DLD1 (cell line): ENCODE data around the gene CDK5RAP1.
"Not testable (repeated sequence)": the region's sequence is repeated elsewhere in the genome, so short reads cannot be mapped to it uniquely, and the experiment has no call there.

ENCODE experiments used
- in situ Hi-C: cut with HindIII; loops from 2 replicates; pipeline ENCODE4 v1.10.0; 2017; ENCODE audit warnings: low sequenced_read_pairs

CDK5RAP1 gene

DNA sequence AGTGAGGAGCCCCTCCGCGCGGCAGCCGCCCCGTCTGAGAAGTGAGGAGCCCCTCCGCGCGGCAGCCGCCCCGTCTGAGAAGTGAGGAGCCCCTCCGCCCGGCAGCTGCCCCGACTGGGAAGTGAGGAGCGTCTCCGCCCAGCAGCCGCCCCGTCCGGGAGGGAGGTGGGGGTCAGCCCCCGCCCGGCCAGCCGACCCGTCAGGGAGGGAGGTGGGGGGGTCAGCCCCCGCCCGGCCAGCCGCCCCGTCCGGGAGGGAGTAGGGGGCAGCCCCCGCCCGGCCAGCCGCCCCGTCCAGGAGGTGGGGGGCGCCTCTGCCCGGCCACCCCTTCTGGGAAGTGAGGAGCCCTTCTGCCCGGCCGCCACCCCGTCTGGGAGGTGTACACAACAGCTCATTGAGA lies 12.0 kb downstream of the CDK5RAP1 start:
- in situ Hi-C loops, result not testable (repeated sequence)

- in situ Hi-C loops, result no loop called here
Measured at GRCh38 chr20:33388268-33388667, 13.1 kb downstream of the CDK5RAP1 start.

DNA sequence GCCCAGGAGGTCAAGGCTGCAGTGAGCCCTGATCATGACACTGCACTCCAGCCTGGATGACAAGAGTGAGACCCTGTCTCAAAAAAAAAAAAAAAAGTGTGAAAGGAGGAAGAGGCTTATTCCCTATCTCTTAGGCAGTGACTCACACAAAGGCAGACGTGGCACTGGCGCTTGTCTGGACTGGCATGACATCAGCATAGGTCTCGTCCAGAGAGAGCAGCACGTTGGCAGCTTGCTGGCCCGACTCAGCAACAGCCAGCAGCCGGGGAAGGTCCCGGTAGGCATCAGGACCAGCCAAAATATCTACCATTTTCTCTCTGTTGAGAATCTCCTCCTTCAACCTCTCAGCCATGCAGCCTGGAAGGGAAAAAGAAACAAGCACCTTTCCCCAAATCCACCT lies 14.1 kb downstream of the CDK5RAP1 start:
- in situ Hi-C loops, result no loop called here

DNA sequence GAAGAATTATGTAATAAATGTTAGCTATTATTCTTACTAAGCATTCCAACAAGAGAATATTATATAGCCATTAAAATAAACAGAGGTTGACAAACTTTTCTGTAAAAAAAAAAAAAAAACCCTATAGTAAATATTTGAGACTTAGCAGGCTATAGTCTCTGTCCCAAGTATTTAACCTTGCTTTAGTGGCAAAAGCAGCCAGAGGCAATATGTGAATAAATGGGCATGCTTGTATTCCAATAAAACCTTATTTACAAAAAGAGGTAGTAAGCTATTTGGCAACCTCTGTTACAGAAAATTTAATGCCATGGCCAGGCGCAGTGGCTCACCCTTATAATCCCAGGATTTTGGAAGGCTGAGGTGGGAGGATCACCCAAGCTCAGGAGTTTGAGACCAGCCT lies 14.6 kb downstream of the CDK5RAP1 start:
- in situ Hi-C loops, result no loop called here

GRCh38 chr20:33377366-33377765 lies 24.0 kb downstream of the CDK5RAP1 start:
- in situ Hi-C loops, result no loop called here

GRCh38 chr20:33373735-33374605 lies 27.3 kb downstream of the CDK5RAP1 start:
- in situ Hi-C loops, result no loop called here

- in situ Hi-C loops, result no loop called here
Measured at GRCh38 chr20:33372993-33373441, 28.3 kb downstream of the CDK5RAP1 start.

DNA sequence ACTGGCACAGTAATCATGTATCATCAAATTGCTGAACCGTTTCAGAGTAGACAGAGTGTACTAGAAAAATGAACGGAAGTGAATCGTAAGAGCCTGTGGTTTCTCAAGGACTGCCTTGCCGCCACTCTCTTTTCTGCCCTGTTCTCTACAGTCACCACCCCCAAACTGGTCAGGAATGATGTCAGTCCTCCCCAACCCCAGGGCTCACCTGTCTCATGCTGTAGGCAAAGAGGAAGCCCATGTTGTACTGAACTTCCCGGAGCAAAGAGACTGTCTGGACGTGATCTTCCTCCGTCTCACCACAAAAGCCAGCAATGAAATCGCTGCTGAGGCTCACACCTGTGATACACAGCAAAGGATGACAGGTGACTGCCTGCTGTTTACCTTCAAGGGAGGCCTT lies 31.0 kb downstream of the CDK5RAP1 start:
- in situ Hi-C loops, result no loop called here

GRCh38 chr20:33362898-33363297 lies 38.4 kb downstream of the CDK5RAP1 start:
- in situ Hi-C loops, result no loop called here

DNA sequence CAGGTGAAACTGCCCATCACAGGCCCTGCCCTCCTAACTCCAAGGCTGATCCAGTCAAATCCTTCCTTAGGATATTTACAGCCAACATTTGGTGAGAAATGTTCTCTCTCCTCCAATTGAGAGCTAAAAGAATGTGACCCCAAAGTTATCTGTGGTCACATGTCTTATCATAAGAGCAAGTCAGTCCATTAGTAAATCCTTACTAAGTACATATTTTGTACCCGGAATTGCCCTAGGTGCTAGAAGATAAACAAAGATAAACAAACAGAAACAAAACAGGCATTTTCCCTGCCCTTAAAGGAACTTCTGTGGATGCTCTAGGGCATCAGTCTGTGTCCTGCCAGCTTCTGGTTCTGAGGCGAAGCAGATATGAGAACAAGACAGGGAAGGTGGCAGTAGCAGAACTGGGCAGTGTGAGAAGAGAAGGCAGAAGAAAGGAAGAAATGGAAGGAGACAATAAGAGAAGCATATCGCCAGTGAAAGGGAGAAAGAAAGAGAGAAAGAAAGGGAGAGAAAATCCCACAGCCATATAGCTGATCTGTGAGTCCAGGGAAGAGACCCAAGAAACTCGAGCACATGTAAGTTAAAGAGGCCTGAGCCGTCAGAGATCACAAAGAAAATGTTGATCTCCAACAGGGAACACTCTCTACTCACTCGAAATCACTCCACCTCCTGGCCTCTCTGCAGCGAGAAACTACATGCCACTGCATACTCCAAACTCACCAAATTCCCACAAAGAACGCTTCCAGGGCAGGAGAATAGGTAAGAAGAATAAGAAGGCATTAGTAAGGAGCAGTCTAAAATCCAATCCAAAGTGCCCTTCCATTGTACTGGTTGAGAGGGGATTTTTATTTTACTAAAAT lies 41.7 kb downstream of the CDK5RAP1 start:
- in situ Hi-C loops, result no loop called here

DNA sequence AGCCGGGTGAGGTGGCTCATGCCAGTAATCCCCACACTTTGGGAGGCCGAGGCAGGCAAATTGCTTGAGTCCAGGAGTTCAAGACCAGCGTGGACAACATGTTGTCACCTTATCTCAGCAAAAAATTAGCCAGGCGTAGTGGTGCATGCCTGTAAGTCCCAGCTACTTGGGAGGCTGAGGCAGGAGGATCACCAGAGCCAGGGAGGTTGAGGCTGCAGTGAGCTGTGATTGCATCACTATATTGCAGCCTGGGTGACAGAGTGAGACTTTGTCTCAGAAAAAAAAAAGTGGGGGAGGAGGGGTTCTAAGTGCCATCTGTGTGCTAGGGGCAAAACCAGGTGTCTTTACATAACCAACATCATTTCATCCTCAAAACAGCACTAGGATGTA lies 48.3 kb downstream of the CDK5RAP1 start:
- in situ Hi-C loops, result no loop called here

DNA sequence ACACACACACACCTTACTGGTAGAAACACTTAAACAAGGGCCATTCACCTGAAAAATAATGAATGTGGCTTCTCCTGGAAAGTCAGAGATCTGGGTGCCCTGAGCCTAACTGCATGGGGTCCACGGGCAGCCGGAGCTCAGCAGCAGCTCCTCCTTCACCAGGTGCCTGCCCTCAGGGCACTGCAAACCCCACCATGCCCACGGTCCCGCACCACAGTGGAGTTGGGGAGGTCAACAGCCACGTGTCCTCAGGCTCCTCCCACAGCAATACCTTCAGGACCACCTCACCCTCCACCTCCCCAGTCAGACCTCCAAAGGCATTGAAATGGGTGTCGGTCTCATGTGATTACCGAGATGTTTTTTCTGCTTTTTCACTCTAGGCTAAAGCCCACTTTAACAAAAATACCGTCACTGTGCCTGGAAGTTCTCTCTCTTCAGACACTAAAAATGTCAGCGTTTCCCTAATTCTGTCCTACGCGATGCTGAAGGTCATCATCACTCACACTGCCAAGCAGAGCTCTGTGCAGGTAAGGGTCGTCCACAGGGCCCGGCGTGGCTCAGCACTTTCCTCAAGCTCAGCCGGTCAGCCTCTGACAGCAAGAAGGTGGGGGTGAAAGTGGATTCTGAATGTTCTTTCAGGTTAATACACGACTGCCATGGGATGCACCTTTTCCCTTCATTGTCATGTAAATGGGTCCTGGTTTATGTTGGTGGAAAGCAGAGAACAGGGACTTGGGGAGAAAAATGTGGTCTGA lies 48.9 kb downstream of the CDK5RAP1 start:
- in situ Hi-C loops, result no loop called here

DNA sequence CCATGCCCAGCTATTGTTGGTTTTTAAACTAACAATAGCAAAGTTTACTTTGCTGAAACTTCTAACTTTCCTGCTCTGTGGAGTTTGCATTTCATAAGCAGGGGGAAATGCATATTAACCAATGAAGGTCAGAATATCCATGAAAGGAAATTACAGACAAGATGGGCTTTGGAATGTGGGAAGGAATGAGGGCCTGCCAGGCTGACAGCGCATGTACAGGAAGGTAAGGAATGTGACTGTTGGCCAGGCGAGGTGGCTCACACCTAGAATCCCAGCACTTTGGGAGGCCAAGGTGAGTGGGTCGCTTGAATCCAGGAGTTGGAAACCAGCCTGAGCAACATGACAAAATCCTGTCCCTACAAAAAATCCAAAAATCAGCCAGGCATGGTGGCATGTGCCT lies 49.6 kb downstream of the CDK5RAP1 start:
- in situ Hi-C loops, result no loop called here

- in situ Hi-C loops, result no loop called here
Measured at GRCh38 chr20:33349493-33349892, 51.8 kb downstream of the CDK5RAP1 start.

DNA sequence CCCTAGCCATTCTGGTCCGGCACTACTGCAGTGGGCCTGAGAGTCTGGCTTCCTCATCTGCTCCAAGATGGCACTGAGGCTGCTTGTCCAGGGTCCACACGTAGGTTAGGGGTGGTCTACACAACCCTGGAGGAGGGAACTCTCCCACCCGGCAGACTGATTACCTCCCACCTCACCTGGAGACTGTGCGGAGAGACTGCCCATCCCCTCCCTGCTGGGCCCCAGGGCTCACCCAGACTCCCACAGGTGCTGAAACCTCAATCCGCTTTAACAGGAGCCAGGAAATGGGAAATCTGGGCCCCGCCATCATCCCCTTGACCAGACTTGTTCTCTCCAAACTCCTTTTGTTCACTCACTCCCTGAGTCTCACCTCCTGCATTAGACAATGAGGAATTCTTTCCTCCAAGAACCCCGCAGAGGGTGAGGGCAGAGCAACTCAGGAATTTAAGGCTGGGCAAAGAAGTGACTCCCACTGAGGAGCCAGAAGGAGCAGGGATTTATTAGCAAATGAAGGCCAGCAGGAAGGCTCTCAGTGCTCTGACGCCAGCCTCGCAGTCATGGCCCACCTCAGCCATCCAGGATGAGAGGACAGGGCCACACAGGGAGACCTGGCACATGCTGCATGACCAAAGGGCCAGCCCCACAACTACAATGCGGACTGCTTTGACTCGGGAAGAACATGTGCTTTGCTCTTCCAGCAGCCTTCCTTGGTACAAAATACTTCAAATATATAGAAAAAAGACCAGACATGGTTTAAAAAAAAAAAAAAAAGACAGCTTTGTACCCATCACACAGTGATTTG lies 53.0 kb downstream of the CDK5RAP1 start:
- in situ Hi-C loops, result no loop called here

DNA sequence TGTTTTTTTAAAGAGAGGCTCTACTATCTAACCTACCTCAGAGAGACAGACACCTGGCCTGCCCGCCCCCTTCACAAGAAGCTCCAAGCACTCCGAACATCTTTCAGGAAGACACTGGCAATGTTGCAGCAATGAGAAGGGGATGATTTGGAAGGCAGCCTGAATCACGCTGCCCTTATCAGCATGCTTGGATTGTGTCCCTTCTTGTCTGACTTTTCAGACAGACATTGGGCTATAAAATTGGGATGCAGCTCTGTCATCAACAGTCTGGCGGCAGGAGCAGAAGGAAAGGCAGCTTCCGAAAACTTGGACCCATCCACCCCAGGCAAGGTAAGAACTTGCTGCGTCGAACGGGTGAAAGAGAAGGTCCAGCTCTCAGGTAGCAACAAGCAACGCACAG lies 56.0 kb downstream of the CDK5RAP1 start:
- in situ Hi-C loops, result no loop called here

DNA sequence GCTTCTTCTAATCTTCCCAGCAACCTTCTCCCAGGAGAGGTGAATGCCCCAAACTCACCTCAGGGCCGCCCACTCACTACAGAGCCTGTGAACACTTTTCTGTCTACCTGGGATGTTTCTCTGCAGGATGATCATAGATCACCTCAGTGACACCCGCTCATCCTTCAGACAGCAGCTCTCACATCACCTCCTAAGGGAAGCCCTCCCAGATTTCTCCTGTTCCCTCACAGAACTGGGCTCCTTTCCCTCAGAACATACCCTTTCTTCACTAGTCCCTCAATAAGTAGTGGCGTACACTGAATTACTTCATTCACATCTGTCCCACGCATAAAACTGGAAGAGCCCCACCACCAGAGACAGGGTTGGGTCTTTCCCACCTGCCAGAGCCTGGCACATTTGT lies 57.8 kb downstream of the CDK5RAP1 start:
- in situ Hi-C loops, result no loop called here

- in situ Hi-C loops, result no loop called here
Measured at GRCh38 chr20:33339515-33340058, 61.7 kb downstream of the CDK5RAP1 start.

DNA sequence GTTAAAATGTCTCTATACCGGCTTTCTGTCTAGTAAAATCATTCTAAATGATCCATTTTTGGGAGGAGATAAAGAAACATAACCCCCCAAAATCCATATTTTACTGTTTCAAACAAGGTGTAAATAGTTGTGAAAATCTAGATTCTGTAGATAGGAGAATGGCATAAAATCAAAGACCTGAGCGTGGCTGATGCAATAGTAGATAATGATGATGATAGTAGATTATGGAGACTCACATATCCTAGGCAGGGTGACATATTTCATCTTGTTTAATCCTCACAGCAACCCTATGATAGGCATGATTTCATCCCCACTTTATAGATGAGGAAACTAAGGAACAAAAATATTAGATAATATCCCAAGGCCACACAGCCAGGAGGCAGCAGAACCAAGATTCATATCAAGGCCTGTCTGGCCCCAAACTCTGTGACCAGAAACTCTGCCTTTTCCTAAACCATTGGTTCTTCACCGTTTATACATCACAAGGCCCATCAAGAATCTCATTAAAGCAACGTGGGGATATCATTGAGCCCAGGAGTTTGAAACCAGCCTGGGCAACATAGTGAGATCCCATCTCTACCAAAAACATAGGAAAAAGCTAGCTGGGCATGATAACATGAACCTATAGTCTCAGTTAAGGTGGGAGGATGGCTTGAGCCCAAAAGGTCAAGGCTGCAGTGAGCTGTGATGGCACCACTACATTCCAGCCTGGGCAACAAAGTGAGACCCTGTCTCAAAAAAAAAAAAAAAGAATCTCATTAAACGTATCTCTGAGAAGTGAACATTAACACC lies 62.7 kb downstream of the CDK5RAP1 start:
- in situ Hi-C loops, result no loop called here
